IMR-90 (cell line): ENCODE measurements around the gene NDST3. TPM values are rescaled to one million over a fixed set of nuclear protein-coding genes. Genes with fewer than 3 reads are reported as not detected.

ENCODE experiments used
- ATAC-seq: fragments of 200-7000 bp; cut with Tn5 transposase; 2 replicates; pipeline ENCODE4 v1.9.1; 2020; ENCODE audit warnings: low read depth, mild to moderate bottlenecking, moderate library complexity
- BruUV-seq: library from RNA; stranded (reverse); fragments of 400-500 nt; replicated peaks from 2 replicates; lab custom pipeline; 2021; lab: Mats Ljungman, UMichigan
- CTCF ChIA-PET: fragments of 300-600 bp; formaldehyde crosslinking; extraction: SDS; loops from one replicate; lab custom pipeline; 2021; ENCODE audit warnings: antibody characterized with exemption; lab: Yijun Ruan, JAX
- POLR2A ChIA-PET: fragments of 300-600 bp; sonication (Branson Sonifier 250); formaldehyde crosslinking; loops from one replicate; lab custom pipeline; 2022; ENCODE audit warnings: antibody characterized with exemption; ENCODE audit not compliant: unreplicated experiment; lab: Charles Lee
- DNase-seq: peaks from one replicate; pipeline ENCODE4 v3.0.0; 2013
- H2AFZ ChIP-seq: replicated peaks from 2 replicates; pipeline ENCODE3; 2013; ENCODE audit warnings: low read length, mild to moderate bottlenecking; ENCODE audit not compliant: poor library complexity
- H2AK5ac ChIP-seq: 2 replicates; pipeline ENCODE4 v1.6.1; 2013; ENCODE audit warnings: low read depth, low read length, inconsistent platforms
- H2AK9ac ChIP-seq: replicated peaks from 2 replicates; pipeline ENCODE3; 2013; ENCODE audit warnings: mild to moderate bottlenecking, low read depth, low read length, moderate library complexity; ENCODE audit not compliant: poor library complexity
- H2BK120ac ChIP-seq: 2 replicates; pipeline ENCODE4 v1.6.1; 2013; ENCODE audit warnings: low read depth, low read length, inconsistent platforms
- H2BK15ac ChIP-seq: 3 replicates; pipeline ENCODE4 v1.6.1; 2013; ENCODE audit warnings: low read depth, low read length, inconsistent platforms
- H2BK20ac ChIP-seq: 2 replicates; pipeline ENCODE4 v1.6.1; 2013; ENCODE audit warnings: low read depth, mild to moderate bottlenecking, inconsistent platforms, low read length, moderate library complexity
- H2BK5ac ChIP-seq: 2 replicates; pipeline ENCODE4 v1.6.1; 2013; ENCODE audit warnings: mild to moderate bottlenecking, low read depth, low read length, inconsistent platforms; ENCODE audit not compliant: poor library complexity, severe bottlenecking
- H3K14ac ChIP-seq: replicated peaks from 2 replicates; pipeline ENCODE4 v1.6.1; 2013; ENCODE audit warnings: low read depth, low read length, inconsistent platforms
- H3K18ac ChIP-seq: 2 replicates; pipeline ENCODE4 v1.6.1; 2013; ENCODE audit warnings: low read depth, low read length, control low read depth
- H3K23ac ChIP-seq: 2 replicates; pipeline ENCODE4 v1.6.1; 2013; ENCODE audit warnings: low read depth, low read length, inconsistent platforms
- H3K27ac ChIP-seq: 2 replicates; pipeline ENCODE4 v1.5.1; 2013; ENCODE audit warnings: mild to moderate bottlenecking, control low read depth, low read length; ENCODE audit not compliant: insufficient read depth
- H3K27me3 ChIP-seq: 2 replicates; pipeline ENCODE4 v1.6.1; 2013; ENCODE audit warnings: low read length; ENCODE audit not compliant: control insufficient read depth, insufficient read depth
- H3K36me3 ChIP-seq: 2 replicates; pipeline ENCODE4 v1.6.1; 2013; ENCODE audit warnings: low read length, mixed read lengths; ENCODE audit not compliant: control insufficient read depth, insufficient read depth
- H3K4ac ChIP-seq: 2 replicates; pipeline ENCODE4 v1.6.1; 2013; ENCODE audit warnings: low read depth, low read length, inconsistent platforms
- H3K4me1 ChIP-seq: 2 replicates; pipeline ENCODE4 v1.6.1; 2013; ENCODE audit warnings: low read length, mixed read lengths; ENCODE audit not compliant: control insufficient read depth, insufficient read depth
- H3K4me2 ChIP-seq: 2 replicates; pipeline ENCODE4 v1.6.1; 2013; ENCODE audit warnings: low read depth, mild to moderate bottlenecking, control low read depth, low read length, moderate library complexity
- H3K4me3 ChIP-seq: 2 replicates; pipeline ENCODE4 v1.5.1; 2013; ENCODE audit warnings: low read depth, mild to moderate bottlenecking, control low read depth, low read length, moderate library complexity; ENCODE audit not compliant: insufficient read depth
- H3K56ac ChIP-seq: 2 replicates; pipeline ENCODE4 v1.6.1; 2013; ENCODE audit warnings: low read length, inconsistent platforms; ENCODE audit not compliant: insufficient read depth; ENCODE audit errors: extremely low read depth
- H3K79me1 ChIP-seq, 2 experiments: 2 replicates each; pipeline ENCODE4 v1.6.1; 2013; ENCODE audit warnings: low read length in 2 of 2, inconsistent platforms in 1 of 2, low read depth in 1 of 2
- H3K9ac ChIP-seq: 2 replicates; pipeline ENCODE4 v1.6.1; 2013; ENCODE audit warnings: low read depth, low read length, control low read depth
- H3K9me1 ChIP-seq: 2 replicates; pipeline ENCODE4 v1.6.1; 2013; ENCODE audit warnings: low read length, inconsistent platforms; ENCODE audit not compliant: insufficient read depth
- H3K9me3 ChIP-seq: 2 replicates; pipeline ENCODE4 v1.6.1; 2013; ENCODE audit warnings: low read length; ENCODE audit not compliant: control insufficient read depth, insufficient read depth
- H4K20me1 ChIP-seq: 2 replicates; pipeline ENCODE4 v1.6.1; 2013; ENCODE audit warnings: low read length, inconsistent platforms; ENCODE audit not compliant: insufficient read depth
- H4K5ac ChIP-seq: 2 replicates; pipeline ENCODE4 v1.6.1; 2013; ENCODE audit warnings: mild to moderate bottlenecking, low read depth, low read length, control low read depth
- H4K8ac ChIP-seq, 2 experiments: 2 replicates each; pipeline ENCODE4 v1.6.1; 2013; ENCODE audit warnings: low read depth in 2 of 2, low read length in 2 of 2, control low read depth in 1 of 2, inconsistent platforms in 1 of 2
- H4K91ac ChIP-seq: 2 replicates; pipeline ENCODE4 v1.6.1; 2013; ENCODE audit warnings: low read depth, low read length, inconsistent platforms; ENCODE audit not compliant: insufficient read depth
- ELK1 ChIP-seq: fragments of 150-350 bp; IDR thresholded peaks from 2 replicates; pipeline ENCODE4 v1.6.1; 2016; ENCODE audit warnings: low read depth, mild to moderate bottlenecking, low read length, moderate library complexity, borderline replicate concordance
- FOS ChIP-seq: fragments of 150-350 bp; IDR thresholded peaks from 2 replicates; pipeline ENCODE4 v1.6.1; 2016; ENCODE audit warnings: low read depth, low read length
- MXI1 ChIP-seq: IDR thresholded peaks from 2 replicates; pipeline ENCODE4 v1.6.1; 2012; ENCODE audit warnings: low read depth, mild to moderate bottlenecking, low read length, moderate library complexity, borderline replicate concordance
- POLR2A ChIP-seq: IDR thresholded peaks from 2 replicates; pipeline ENCODE4 v1.6.1; 2012; ENCODE audit warnings: mild to moderate bottlenecking, low read depth, low read length
- WGBS, 2 experiments: methylation state at CpG; one replicate each; pipeline versions ENCODE4 v1.1.5 to v1.1.7; 2013; ENCODE audit warnings: missing lambda C conversion rate in 2 of 2; ENCODE audit not compliant: insufficient read length in 1 of 2; ENCODE audit errors: extremely low coverage in 2 of 2; 5-methylcytosine and 5-hydroxymethylcytosine counted together
- dilution Hi-C: fragments of 300-500 bp; cut with HindIII; formaldehyde crosslinking; loops from one replicate; pipeline ENCODE4 v1.14.3; 2018; ENCODE audit warnings: low sequenced_read_pairs; ENCODE audit not compliant: unreplicated experiment
- in situ Hi-C: fragments of 300-500 bp; cut with MboI; formaldehyde crosslinking; loops from 3 replicates; pipeline ENCODE4 v1.14.3; 2019; ENCODE audit warnings: low sequenced_read_pairs, inconsistent platforms, mixed read lengths
- intact Hi-C: fragments of 100-400 bp; cut with micrococcal nuclease; formaldehyde crosslinking; loops from 2 replicates; pipeline ENCODE4 v1.10.0; 2022
- polyA plus RNA-seq, 3 experiments: library from polyadenylated mRNA; depleted of rRNA; stranded (reverse); fragments of >200 nt; gene quantifications; 2 replicates each; pipeline ENCODE4 v1.2.3, GENCODE V29; 2012; ENCODE audit warnings: low replicate concordance in 1 of 3
- total RNA-seq: library from RNA; depleted of rRNA; stranded (reverse); fragments of >200 nt; gene quantifications from 2 replicates; pipeline ENCODE4 v1.2.3, GENCODE V29; 2012
- TF ChIP-seq, protein P1 (sequence below): fragments of 150-350 bp; IDR thresholded peaks from 2 replicates; pipeline ENCODE4 v1.6.1; 2017; ENCODE audit warnings: mild to moderate bottlenecking, antibody characterized with exemption, low read length, low read depth

NDST3 gene
- total and polyA plus RNA-seq, 2 of the 4 experiments (the other 2 are of a cell fraction), result 0.10 to 0.18 TPM

GRCh38 chr4:118280501-118281218 lies 246.4 kb downstream of the NDST3 start (continued):
- TF ChIP-seq MXI1, result no peak
- peak; percentile 52 for TF ChIP-seq POLR2A

GRCh38 chr4:118281611-118282442 lies 247.5 kb downstream of the NDST3 start:
- Histone ChIP-seq H2BK15ac (no peak overlapping the region), H3K9ac (peak overlapping the region; percentile 47), H3K18ac (peak overlapping the region; percentile 31), H3K4me1 (peaks cover 10% of the 10 kb centered on the region), H3K79me1 (peaks cover 11 to 21% of the 10 kb centered on the region in 2 experiments; a peak in 3 of 4 replicates), H3K27ac (peak overlapping the region; percentile 85), H4K20me1 (peaks cover 14% of the 10 kb centered on the region; the same call in 1 of the 2 replicates), H3K9me3 (no peaks in the 10 kb centered on the region), H2BK120ac (peak overlapping the region; percentile 37; the same call in 1 of the 2 replicates), H3K9me1 (no peaks in the 10 kb centered on the region; the same call in 1 of the 2 replicates), H3K27me3 (no peaks in the 10 kb centered on the region), H3K4ac (peak overlapping the region; percentile 14; the same call in 1 of the 2 replicates), H3K56ac (no peak overlapping the region; the same call in 1 of the 2 replicates), H4K5ac (peak overlapping the region; percentile 19), H4K91ac (0 out of 2 replicates have a peak overlapping the region, but pooled peaks have one; percentile 57), H3K4me2 (peak overlapping the region; percentile 6), H2BK5ac (peak overlapping the region; percentile 76), H3K23ac (peak overlapping the region; percentile 67; the same call in 1 of the 2 replicates), H4K8ac (peak overlapping the region in 1 of 2 experiments; percentile 51; a peak in 2 of 4 replicates), H3K36me3 (peaks cover 7% of the 10 kb centered on the region), H2AK5ac (0 out of 2 replicates have a peak overlapping the region, but pooled peaks have one; percentile 44), H3K14ac (0 out of 2 replicates have a peak overlapping the region, but pooled peaks have one; percentile 27), H3K4me3 (no peak overlapping the region), H2AFZ (peak overlapping the region; percentile 62), H2BK20ac (no peak overlapping the region), H2AK9ac (no peak overlapping the region)
- intact Hi-C loops (loop anchor here (1.0 to 5.0 kb wide), 3 partner anchors 69 to 220 kb away; no protein-coding TSS in a partner anchor), dilution Hi-C loops (no loop called here), in situ Hi-C loops (loop anchor here (25.0 kb wide), 1 partner anchor 230 kb away; no protein-coding TSS in a partner anchor)
- WGBS, 2 experiments, result no CpG with 5 or more reads among the region's 9 CpGs
- DNase-seq (peak; percentile 63), ATAC-seq (peak; percentile 4)
- BruUV-seq, result no TSS peak
- TF ChIP-seq ELK1 (no peak), FOS (no peak), POLR2A (peak; percentile 26; the same call in 1 of the 2 replicates)
- TF ChIP-seq, protein P1, sequence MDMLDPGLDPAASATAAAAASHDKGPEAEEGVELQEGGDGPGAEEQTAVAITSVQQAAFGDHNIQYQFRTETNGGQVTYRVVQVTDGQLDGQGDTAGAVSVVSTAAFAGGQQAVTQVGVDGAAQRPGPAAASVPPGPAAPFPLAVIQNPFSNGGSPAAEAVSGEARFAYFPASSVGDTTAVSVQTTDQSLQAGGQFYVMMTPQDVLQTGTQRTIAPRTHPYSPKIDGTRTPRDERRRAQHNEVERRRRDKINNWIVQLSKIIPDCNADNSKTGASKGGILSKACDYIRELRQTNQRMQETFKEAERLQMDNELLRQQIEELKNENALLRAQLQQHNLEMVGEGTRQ, result no peak
- ChIA-PET CTCF (interaction anchor here (1.3 kb wide), 1 partner anchor 71 kb away, joined by 3 read pairs; the partner anchor contains the start of gene PRSS12), POLR2A (no interaction called here)
